H9 (cell line): ENCODE measurements around the gene FREM2. TPM values are rescaled to one million over a fixed set of nuclear protein-coding genes. Genes with fewer than 3 reads are reported as not detected.

Experiments
- DNase-seq: peaks from one replicate; pipeline ENCODE4 v3.0.0-alpha.2; 2017
- H2AFZ ChIP-seq: one replicate; pipeline ENCODE4 v1.6.1; 2013; ENCODE audit warnings: mild to moderate bottlenecking, low read length, control low read depth, moderate library complexity
- H2AK5ac ChIP-seq: 2 replicates; pipeline ENCODE4 v1.6.1; 2013; ENCODE audit warnings: low read length, control low read depth, mixed read lengths; ENCODE audit not compliant: insufficient read length
- H2BK120ac ChIP-seq: one replicate; pipeline ENCODE4 v1.6.1; 2013; ENCODE audit warnings: low read depth, mild to moderate bottlenecking, low read length, control low read depth, inconsistent platforms; ENCODE audit not compliant: poor library complexity, severe bottlenecking
- H2BK12ac ChIP-seq: 2 replicates; pipeline ENCODE4 v1.6.1; 2013; ENCODE audit warnings: low read length, control low read depth, mixed read lengths, low read depth; ENCODE audit not compliant: insufficient read length
- H2BK15ac ChIP-seq: 2 replicates; pipeline ENCODE4 v1.6.1; 2013; ENCODE audit warnings: low read depth, low read length, control low read depth
- H2BK20ac ChIP-seq: one replicate; pipeline ENCODE4 v1.6.1; 2013; ENCODE audit warnings: low read depth, mild to moderate bottlenecking, low read length, control low read depth, inconsistent platforms; ENCODE audit not compliant: poor library complexity, severe bottlenecking
- H2BK5ac ChIP-seq: 2 replicates; pipeline ENCODE4 v1.6.1; 2013; ENCODE audit warnings: low read length, control low read depth, mixed read lengths; ENCODE audit not compliant: insufficient read length
- H3K14ac ChIP-seq: 2 replicates; pipeline ENCODE4 v1.6.1; 2013; ENCODE audit warnings: low read length, control low read depth; ENCODE audit not compliant: insufficient read depth
- H3K18ac ChIP-seq: 2 replicates; pipeline ENCODE4 v1.6.1; 2013; ENCODE audit warnings: low read depth, mild to moderate bottlenecking, mixed read lengths, low read length, control low read depth; ENCODE audit not compliant: insufficient read length
- H3K23ac ChIP-seq: 2 replicates; pipeline ENCODE4 v1.6.1; 2013; ENCODE audit warnings: low read length, control low read depth, mixed read lengths, low read depth; ENCODE audit not compliant: insufficient read length
- H3K23me2 ChIP-seq: 2 replicates; pipeline ENCODE4 v1.6.1; 2013; ENCODE audit warnings: low read depth, mild to moderate bottlenecking, mixed read lengths, low read length, control low read depth; ENCODE audit not compliant: insufficient read length, poor library complexity, severe bottlenecking
- H3K27ac ChIP-seq: 2 replicates; pipeline ENCODE4 v1.5.1; 2013; ENCODE audit warnings: low read length, control low read depth, mixed read lengths, low read depth; ENCODE audit not compliant: insufficient read length
- H3K27me3 ChIP-seq: 2 replicates; pipeline ENCODE4 v1.6.1; 2013; ENCODE audit warnings: low read length, control low read depth, inconsistent platforms; ENCODE audit not compliant: insufficient read depth
- H3K4ac ChIP-seq: 2 replicates; pipeline ENCODE4 v1.6.1; 2013; ENCODE audit warnings: low read depth, mild to moderate bottlenecking, control low read depth, inconsistent platforms, low read length, moderate library complexity
- H3K4me1 ChIP-seq: 2 replicates; pipeline ENCODE4 v1.6.1; 2013; ENCODE audit warnings: low read length, control low read depth, inconsistent platforms; ENCODE audit not compliant: insufficient read depth
- H3K4me2 ChIP-seq: 2 replicates; pipeline ENCODE4 v1.6.1; 2013; ENCODE audit warnings: low read length, control low read depth, mixed read lengths; ENCODE audit not compliant: insufficient read length, insufficient read depth
- H3K56ac ChIP-seq: 2 replicates; pipeline ENCODE4 v1.6.1; 2013; ENCODE audit warnings: low read depth, mild to moderate bottlenecking, mixed read lengths, low read length, control low read depth; ENCODE audit not compliant: insufficient read length
- H3K79me1 ChIP-seq: 2 replicates; pipeline ENCODE4 v1.6.1; 2013; ENCODE audit warnings: low read depth, mild to moderate bottlenecking, moderate library complexity, low read length, control low read depth, inconsistent platforms; ENCODE audit not compliant: insufficient read depth, poor library complexity, severe bottlenecking
- H3K79me2 ChIP-seq: 2 replicates; pipeline ENCODE4 v1.6.1; 2013; ENCODE audit warnings: low read length, control low read depth, inconsistent platforms; ENCODE audit not compliant: insufficient read depth
- H3K9ac ChIP-seq: 2 replicates; pipeline ENCODE4 v1.6.1; 2013; ENCODE audit warnings: low read length, control low read depth, mixed read lengths; ENCODE audit not compliant: insufficient read length; ENCODE audit errors: extremely low read depth
- H3K9me3 ChIP-seq: one replicate; pipeline ENCODE4 v1.6.1; 2013; ENCODE audit warnings: low read depth, low read length, inconsistent platforms; ENCODE audit not compliant: control insufficient read depth
- H3T11ph ChIP-seq: one replicate; pipeline ENCODE4 v1.6.1; 2013; ENCODE audit warnings: mild to moderate bottlenecking, low read length, control low read depth, inconsistent platforms
- H4K20me1 ChIP-seq: one replicate; pipeline ENCODE4 v1.6.1; 2013; ENCODE audit not compliant: control insufficient read depth, insufficient read length, insufficient read depth
- H4K5ac ChIP-seq: 2 replicates; pipeline ENCODE4 v1.6.1; 2013; ENCODE audit warnings: low read depth, mild to moderate bottlenecking, mixed read lengths, low read length, control low read depth; ENCODE audit not compliant: insufficient read length
- H4K8ac ChIP-seq: replicated peaks from 2 replicates; pipeline ENCODE4 v1.6.1; 2013; ENCODE audit warnings: low read length, control low read depth, mixed read lengths, low read depth; ENCODE audit not compliant: insufficient read length
- H4K91ac ChIP-seq: 2 replicates; pipeline ENCODE4 v1.6.1; 2013; ENCODE audit warnings: low read depth, mild to moderate bottlenecking, moderate library complexity, mixed read lengths, low read length, control low read depth; ENCODE audit not compliant: insufficient read length
- H3K27ac Mint-ChIP-seq, 3 experiments: 2 replicates in 2 of 3; 3 replicates in 1 of 3; pipeline ENCODE4 v1.8.0; 2020 to 2021; ENCODE audit warnings: mixed read lengths in 3 of 3, mild to moderate bottlenecking in 1 of 3, moderate library complexity in 1 of 3
- H3K27me3 Mint-ChIP-seq: 2 replicates; pipeline ENCODE4 v1.8.0; 2021; ENCODE audit warnings: low read depth, mild to moderate bottlenecking, moderate library complexity, mixed read lengths
- H3K36me3 Mint-ChIP-seq, 3 experiments: 2 replicates in 2 of 3; 3 replicates in 1 of 3; pipeline ENCODE4 v1.8.0; 2020 to 2021; ENCODE audit warnings: low read depth in 3 of 3, mixed read lengths in 3 of 3; ENCODE audit not compliant: insufficient read depth in 1 of 3
- H3K4me1 Mint-ChIP-seq, 2 experiments: 2 replicates each; pipeline ENCODE4 v1.8.0; 2020; ENCODE audit warnings: mixed read lengths in 2 of 2
- H3K4me3 Mint-ChIP-seq, 2 experiments: 2 replicates in 1 of 2; 3 replicates in 1 of 2; pipeline ENCODE4 v1.8.0; 2020 to 2021; ENCODE audit warnings: mild to moderate bottlenecking in 2 of 2, mixed read lengths in 2 of 2, moderate library complexity in 1 of 2
- H3K9me3 Mint-ChIP-seq, 2 experiments: 2 replicates in 1 of 2; 3 replicates in 1 of 2; pipeline ENCODE4 v1.8.0; 2020; ENCODE audit warnings: mild to moderate bottlenecking in 2 of 2, mixed read lengths in 2 of 2, moderate library complexity in 1 of 2
- WGBS: extraction: QIAGEN DNeasy Blood & Tissue Kit; methylation state at CpG from one replicate; pipeline ENCODE4 v1.1.7; 2013; ENCODE audit warnings: missing lambda C conversion rate, low lambda C conversion rate, mixed read lengths; ENCODE audit not compliant: insufficient read length; ENCODE audit errors: extremely low coverage; 5-methylcytosine and 5-hydroxymethylcytosine counted together
- total RNA-seq: library from RNA; stranded (reverse); gene quantifications from 2 replicates; pipeline ENCODE4 v1.2.1, GENCODE V29; 2021
- TF ChIP-seq, protein P1 (sequence below): fragments of 200-600 bp; sonication (generic); conservative IDR thresholded peaks from 3 replicates; pipeline ENCODE4 v1.8.0; 2021; ENCODE audit warnings: antibody characterized with exemption, mild to moderate bottlenecking

FREM2 gene
- total RNA-seq, 1 experiment from 2014 or later, result 16.0 TPM

GRCh38 chr13:38647312-38647711, 39.6 kb upstream of the FREM2 start:
- Histone ChIP-seq H3K18ac (no peak overlapping the region), H3K27me3 (no peaks in the 10 kb centered on the region), H4K8ac (no peak overlapping the region), H2BK15ac (no peak overlapping the region), H2BK12ac (no peak overlapping the region), H2BK20ac (no peak overlapping the region), H3K79me2 (no peaks in the 10 kb centered on the region), H3K56ac (no peak overlapping the region), H2BK5ac (no peak overlapping the region), H3K9ac (no peak overlapping the region), H2BK120ac (no peak overlapping the region), H3K4me1 (no peaks in the 10 kb centered on the region), H3K27ac (no peak overlapping the region), H3K23ac (no peak overlapping the region), H2AFZ (no peak overlapping the region), H4K91ac (no peak overlapping the region), H3K23me2 (no peaks in the 10 kb centered on the region), H4K5ac (no peak overlapping the region), H2AK5ac (no peak overlapping the region), H4K20me1 (no peaks in the 10 kb centered on the region), H3T11ph (no peak overlapping the region), H3K14ac (no peak overlapping the region), H3K9me3 (no peaks in the 10 kb centered on the region), H3K79me1 (no peaks in the 10 kb centered on the region), H3K4ac (no peak overlapping the region), H3K4me2 (no peak overlapping the region)
- H3K27ac Mint-ChIP-seq, result no peak overlapping the region; a peak in 1 of 7 replicates
- H3K4me3 Mint-ChIP-seq, result no peak overlapping the region
- DNase-seq, result no peak
- no peaks in the 10 kb centered on the region for H3K9me3 Mint-ChIP-seq
- TF ChIP-seq, protein P1, sequence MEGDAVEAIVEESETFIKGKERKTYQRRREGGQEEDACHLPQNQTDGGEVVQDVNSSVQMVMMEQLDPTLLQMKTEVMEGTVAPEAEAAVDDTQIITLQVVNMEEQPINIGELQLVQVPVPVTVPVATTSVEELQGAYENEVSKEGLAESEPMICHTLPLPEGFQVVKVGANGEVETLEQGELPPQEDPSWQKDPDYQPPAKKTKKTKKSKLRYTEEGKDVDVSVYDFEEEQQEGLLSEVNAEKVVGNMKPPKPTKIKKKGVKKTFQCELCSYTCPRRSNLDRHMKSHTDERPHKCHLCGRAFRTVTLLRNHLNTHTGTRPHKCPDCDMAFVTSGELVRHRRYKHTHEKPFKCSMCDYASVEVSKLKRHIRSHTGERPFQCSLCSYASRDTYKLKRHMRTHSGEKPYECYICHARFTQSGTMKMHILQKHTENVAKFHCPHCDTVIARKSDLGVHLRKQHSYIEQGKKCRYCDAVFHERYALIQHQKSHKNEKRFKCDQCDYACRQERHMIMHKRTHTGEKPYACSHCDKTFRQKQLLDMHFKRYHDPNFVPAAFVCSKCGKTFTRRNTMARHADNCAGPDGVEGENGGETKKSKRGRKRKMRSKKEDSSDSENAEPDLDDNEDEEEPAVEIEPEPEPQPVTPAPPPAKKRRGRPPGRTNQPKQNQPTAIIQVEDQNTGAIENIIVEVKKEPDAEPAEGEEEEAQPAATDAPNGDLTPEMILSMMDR, result no peak
- no CpG with 5 or more reads among the region's 1 CpG for WGBS
- peaks cover 8 to 9% of the 10 kb centered on the region in 2 experiments for H3K4me1 Mint-ChIP-seq
- H3K36me3 Mint-ChIP-seq, result no peaks in the 10 kb centered on the region
- no peaks in the 10 kb centered on the region for H3K27me3 Mint-ChIP-seq
